Sigmoid colon (tissue), 7 donors: ENCODE measurements around the gene MLXIP. TPM values are rescaled to one million over a fixed set of nuclear protein-coding genes. Genes with fewer than 3 reads are reported as not detected.

ENCODE experiments used
- DNase-seq: peaks from one replicate; pipeline ENCODE4 v3.0.0-alpha.2; 2019
- H3K27ac ChIP-seq, 4 donors: fragments of 200-600 bp; sonication (generic); one replicate each; pipeline ENCODE4 v1.5.1; 2016 to 2019; ENCODE audit warnings: mild to moderate bottlenecking in 1 of 4
- H3K27me3 ChIP-seq, 3 donors: fragments of 200-600 bp; sonication (generic); one replicate each; pipeline ENCODE4 v1.5.1; 2019; ENCODE audit warnings: mild to moderate bottlenecking in 1 of 3
- H3K36me3 ChIP-seq, 4 donors: fragments of 200-600 bp; sonication (generic); one replicate each; pipeline ENCODE4 v1.5.1; 2016 to 2019
- H3K4me1 ChIP-seq, 4 donors: fragments of 200-600 bp; sonication (generic); one replicate each; pipeline ENCODE4 v1.5.1; 2017 to 2019
- H3K4me3 ChIP-seq, 4 donors: fragments of 200-600 bp; sonication (generic); one replicate each; pipeline ENCODE4 v1.5.1; 2017 to 2019; ENCODE audit warnings: mild to moderate bottlenecking in 2 of 4, moderate library complexity in 1 of 4
- H3K9me3 ChIP-seq, 4 donors: fragments of 200-600 bp in 3 of 4; sonication (generic) in 3 of 4; one replicate each; pipeline versions ENCODE4 v1.5.1 to v1.6.1; 2013 to 2019
- EP300 ChIP-seq, 4 donors: sonication (generic); formaldehyde crosslinking; IDR thresholded peaks; one replicate each; pipeline ENCODE4 v1.6.1; 2017; ENCODE audit warnings: antibody characterized with exemption in 4 of 4
- POLR2A ChIP-seq, 2 donors: fragments of 450-650 bp; IDR thresholded peaks; one replicate each; pipeline ENCODE4 v1.6.1; 2016; ENCODE audit warnings: antibody characterized with exemption in 2 of 2, mild to moderate bottlenecking in 2 of 2, moderate library complexity in 2 of 2
- POLR2AphosphoS5 ChIP-seq, 4 donors: sonication (generic); formaldehyde crosslinking; IDR thresholded peaks; one replicate each; pipeline ENCODE4 v1.6.1; 2017; ENCODE audit warnings: antibody characterized with exemption in 4 of 4
- WGBS, 2 donors: extraction: QIAGEN DNeasy Blood & Tissue Kit; methylation state at CpG; one replicate each; pipeline ENCODE4 v1.1.7; 2013; 5-methylcytosine and 5-hydroxymethylcytosine counted together
- intact Hi-C: fragments of 100-400 bp; cut with DNase I; formaldehyde crosslinking; loops from one replicate; pipeline ENCODE4 v1.15.1; 2023
- polyA plus RNA-seq, 3 donors: library from polyadenylated mRNA; stranded (reverse); fragments of 200-250 nt; gene quantifications; one replicate each; pipeline ENCODE4 v1.2.3, GENCODE V29; 2013
- total RNA-seq, 4 donors: library from RNA; depleted of rRNA; stranded (reverse); fragments of >200 nt; gene quantifications; one replicate each; pipeline ENCODE4 v1.1.0, GENCODE V29; 2016
- TF ChIP-seq, protein P1 (sequence below), 4 experiments: fragments of 450-650 bp in 3 of 4; fragments of 200-600 bp in 1 of 4; IDR thresholded peaks; one replicate each; pipeline ENCODE4 v1.5.1; 2016 to 2019; ENCODE audit warnings: antibody characterized with exemption in 4 of 4, mild to moderate bottlenecking in 3 of 4, moderate library complexity in 2 of 4
- donor health status: healthy with polysubstance abuse.
- donor health status: Bipolar disorder and iron deficiency.
- donor health status: healthy.

Gene MLXIP
- total and polyA plus RNA-seq, 7 donors = 15.6 to 141 (median 37.5) TPM

DNA sequence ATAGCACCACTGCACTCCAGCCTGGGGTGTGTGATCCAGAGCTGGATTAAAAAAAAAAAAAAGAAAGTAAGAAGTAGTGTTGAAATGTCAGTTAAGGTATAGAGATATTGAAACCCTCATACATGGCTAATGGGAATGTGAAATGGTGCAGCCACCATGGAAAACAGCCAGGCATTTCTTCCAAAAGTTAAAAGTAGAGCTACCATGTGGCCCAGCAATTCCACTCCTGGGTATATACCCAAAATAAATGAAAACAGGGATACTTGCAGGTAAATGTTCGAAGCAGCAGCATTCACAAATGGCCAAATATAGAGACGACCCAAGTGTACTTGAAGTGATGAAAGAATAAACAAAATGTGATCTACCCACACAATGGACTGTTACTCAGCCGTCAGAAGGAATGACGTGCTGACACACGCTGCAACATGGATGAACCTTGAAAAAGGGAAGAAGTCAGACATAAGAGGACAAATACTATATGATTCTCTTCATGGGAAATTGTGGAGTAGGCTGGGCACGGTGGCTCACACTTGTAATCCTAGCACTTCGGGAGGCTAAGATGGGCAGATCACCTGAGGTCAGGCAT is 80.2 kb downstream of the MLXIP start:
- no peak overlapping the region for H3K4me3 ChIP-seq
- DNase-seq = no peak
- no peaks in the 10 kb centered on the region for H3K36me3 ChIP-seq
- WGBS, 2 donors = 90 to 92% methylated on average over 7 of the region's 7 CpGs
- intact Hi-C loops = no loop called here
- H3K4me1 ChIP-seq = no peaks in the 10 kb centered on the region
- no peak overlapping the region for H3K27ac ChIP-seq
- H3K27me3 ChIP-seq = no peaks in the 10 kb centered on the region
- no peaks in the 10 kb centered on the region for H3K9me3 ChIP-seq
- no peak for TF ChIP-seq POLR2A (IDR thresholded peaks at IDR 0.05)
- TF ChIP-seq POLR2AphosphoS5 (IDR thresholded peaks at IDR 0.05) = no peak
- TF ChIP-seq, protein P1, sequence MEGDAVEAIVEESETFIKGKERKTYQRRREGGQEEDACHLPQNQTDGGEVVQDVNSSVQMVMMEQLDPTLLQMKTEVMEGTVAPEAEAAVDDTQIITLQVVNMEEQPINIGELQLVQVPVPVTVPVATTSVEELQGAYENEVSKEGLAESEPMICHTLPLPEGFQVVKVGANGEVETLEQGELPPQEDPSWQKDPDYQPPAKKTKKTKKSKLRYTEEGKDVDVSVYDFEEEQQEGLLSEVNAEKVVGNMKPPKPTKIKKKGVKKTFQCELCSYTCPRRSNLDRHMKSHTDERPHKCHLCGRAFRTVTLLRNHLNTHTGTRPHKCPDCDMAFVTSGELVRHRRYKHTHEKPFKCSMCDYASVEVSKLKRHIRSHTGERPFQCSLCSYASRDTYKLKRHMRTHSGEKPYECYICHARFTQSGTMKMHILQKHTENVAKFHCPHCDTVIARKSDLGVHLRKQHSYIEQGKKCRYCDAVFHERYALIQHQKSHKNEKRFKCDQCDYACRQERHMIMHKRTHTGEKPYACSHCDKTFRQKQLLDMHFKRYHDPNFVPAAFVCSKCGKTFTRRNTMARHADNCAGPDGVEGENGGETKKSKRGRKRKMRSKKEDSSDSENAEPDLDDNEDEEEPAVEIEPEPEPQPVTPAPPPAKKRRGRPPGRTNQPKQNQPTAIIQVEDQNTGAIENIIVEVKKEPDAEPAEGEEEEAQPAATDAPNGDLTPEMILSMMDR (IDR thresholded peaks at IDR 0.05) = no peak
- TF ChIP-seq EP300 (IDR thresholded peaks at IDR 0.05) = no peak

DNA sequence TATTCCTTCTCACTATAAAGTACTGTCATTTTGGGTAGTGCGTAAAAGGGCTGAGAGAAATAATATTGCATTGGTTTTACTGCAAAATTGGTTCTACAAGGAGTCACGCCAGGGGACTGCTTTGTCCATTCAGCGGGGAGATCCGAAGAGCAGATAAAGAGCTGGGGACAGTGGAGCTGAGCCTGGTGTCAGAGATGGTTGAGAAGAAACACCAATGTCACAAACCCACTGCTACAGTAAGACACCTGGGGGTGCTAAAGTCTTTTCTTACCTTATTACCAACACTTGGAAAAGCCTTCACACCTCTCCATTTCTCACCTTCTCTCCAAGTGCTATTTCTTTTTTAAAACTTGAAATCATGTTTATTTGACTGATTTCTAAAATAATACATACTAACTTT is 81.3 kb downstream of the MLXIP start:
- TF ChIP-seq POLR2A (IDR thresholded peaks at IDR 0.05) (no peak), POLR2AphosphoS5 (IDR thresholded peaks at IDR 0.05) (no peak), EP300 (IDR thresholded peaks at IDR 0.05) (no peak)
- TF ChIP-seq, protein P1 (IDR thresholded peaks at IDR 0.05) = no peak
- Histone ChIP-seq H3K4me3 (no peak overlapping the region), H3K27ac (no peak overlapping the region), H3K4me1 (no peaks in the 10 kb centered on the region), H3K27me3 (no peaks in the 10 kb centered on the region), H3K36me3 (no peaks in the 10 kb centered on the region), H3K9me3 (no peaks in the 10 kb centered on the region)
- DNase-seq = no peak
- WGBS, 2 donors = 69 to 83% methylated on average over 4 of the region's 4 CpGs
- intact Hi-C loops = no loop called here

GRCh38 chr12:122160761-122161160 is 82.2 kb downstream of the MLXIP start:
- no peaks in the 10 kb centered on the region for H3K4me1 ChIP-seq
- no peak for TF ChIP-seq EP300 (IDR thresholded peaks at IDR 0.05)
- no peak for TF ChIP-seq POLR2A (IDR thresholded peaks at IDR 0.05)
- TF ChIP-seq, protein P1 (IDR thresholded peaks at IDR 0.05) = no peak
- no peak overlapping the region for H3K4me3 ChIP-seq
- no peak overlapping the region for H3K27ac ChIP-seq
- intact Hi-C loops = no loop called here
- H3K27me3 ChIP-seq = peaks cover 0 to 3% (median 0%) of the 10 kb centered on the region in 3 donors
- WGBS, 2 donors = 89 to 94% methylated on average over 11 of the region's 11 CpGs
- no peaks in the 10 kb centered on the region for H3K36me3 ChIP-seq
- no peak for DNase-seq
- no peaks in the 10 kb centered on the region for H3K9me3 ChIP-seq

DNA sequence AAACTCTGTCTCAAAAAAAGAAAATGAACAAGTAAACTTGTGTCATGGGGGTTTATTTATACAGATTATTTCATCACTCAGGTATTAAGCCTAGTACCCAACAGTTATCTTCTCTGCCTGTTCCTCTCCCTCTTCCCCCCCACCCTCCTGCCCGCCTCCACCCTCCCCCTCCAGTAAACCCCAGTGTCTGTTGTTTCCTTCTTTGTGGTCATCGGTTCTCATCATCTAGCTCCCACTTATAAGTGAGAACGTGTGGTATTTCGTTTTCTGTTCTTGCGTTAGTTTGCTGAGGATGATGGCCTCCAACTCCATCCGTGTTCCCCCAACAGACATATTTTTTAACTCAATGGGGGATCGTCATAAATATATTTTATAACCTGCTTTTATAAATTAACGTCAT is 83.1 kb downstream of the MLXIP start:
- intact Hi-C loops = no loop called here
- Histone ChIP-seq H3K27me3 (peaks cover 0 to 3% (median 0%) of the 10 kb centered on the region in 3 donors), H3K4me3 (no peak overlapping the region), H3K9me3 (no peaks in the 10 kb centered on the region), H3K4me1 (no peaks in the 10 kb centered on the region), H3K36me3 (no peaks in the 10 kb centered on the region), H3K27ac (no peak overlapping the region)
- TF ChIP-seq EP300 (IDR thresholded peaks at IDR 0.05) = no peak
- TF ChIP-seq, protein P1 (IDR thresholded peaks at IDR 0.05) = no peak
- no peak for TF ChIP-seq POLR2A (IDR thresholded peaks at IDR 0.05)
- TF ChIP-seq POLR2AphosphoS5 (IDR thresholded peaks at IDR 0.05) = no peak
- no peak for DNase-seq
- WGBS, 2 donors = 74 to 78% methylated on average over 8 of the region's 8 CpGs

- Histone ChIP-seq H3K27me3 (peaks cover 0 to 3% (median 0%) of the 10 kb centered on the region in 3 donors), H3K27ac (no peak overlapping the region), H3K9me3 (no peaks in the 10 kb centered on the region), H3K4me3 (no peak overlapping the region), H3K4me1 (no peaks in the 10 kb centered on the region), H3K36me3 (no peaks in the 10 kb centered on the region)
- TF ChIP-seq, protein P1 (IDR thresholded peaks at IDR 0.05) = no peak
- TF ChIP-seq POLR2A (IDR thresholded peaks at IDR 0.05) (no peak), POLR2AphosphoS5 (IDR thresholded peaks at IDR 0.05) (no peak)
- DNase-seq = no peak
- intact Hi-C loops = no loop called here
- WGBS, 2 donors = 82 to 88% methylated on average over 3 of the region's 3 CpGs
Measured at GRCh38 chr12:122162976-122163375, 84.4 kb downstream of the MLXIP start.
